ENCODE results near the gene GNG8.
A peak's percentile ranks its signal among the peaks of the same experiment; 100 is the strongest.

Gene GNG8

GRCh38 chr19:46626446-46626845 lies 9.6 kb downstream of the GNG8 start:
- no peak for TF ChIP-seq CTCF (IDR thresholded peaks at IDR 0.05; ENCODE audit: low read depth, low read length, missing control alignments)
- DNase-seq (ENCODE audit: low read depth), result no peak
- in situ Hi-C loops (cut with HindIII; ENCODE audit: low sequenced_read_pairs), result no loop called here
- no peak overlapping the region for H3K4me3 ChIP-seq (ENCODE audit: low read depth, low read length)

- no peak for DNase-seq (ENCODE audit: low read depth)
- in situ Hi-C loops (cut with HindIII; ENCODE audit: low sequenced_read_pairs), result no loop called here
- no peak for TF ChIP-seq CTCF (IDR thresholded peaks at IDR 0.05; ENCODE audit: low read depth, low read length, missing control alignments)
- no peak overlapping the region for H3K4me3 ChIP-seq (ENCODE audit: low read depth, low read length)
Measured at GRCh38 chr19:46625731-46626130, 10.3 kb downstream of the GNG8 start.

GRCh38 chr19:46624958-46625661 lies 10.9 kb downstream of the GNG8 start, which contains the start of gene PTGIR:
TSS of gene PTGIR (minus strand) at chr19:46625089. CDS start at chr19:46624225, 864 bp downstream.
- in situ Hi-C loops (cut with HindIII; ENCODE audit: low sequenced_read_pairs), result no loop called here
- H3K4me3 ChIP-seq (ENCODE audit: low read depth, low read length), result no peak within 1 kb of the TSS
- TF ChIP-seq CTCF (IDR thresholded peaks at IDR 0.05; ENCODE audit: low read depth, low read length, missing control alignments), result no peak
- DNase-seq (ENCODE audit: low read depth), result no peak

GRCh38 chr19:46623915-46624502 lies 12.0 kb downstream of the GNG8 start:
- TF ChIP-seq CTCF (IDR thresholded peaks at IDR 0.05; ENCODE audit: low read depth, low read length, missing control alignments), result no peak
- DNase-seq (ENCODE audit: low read depth), result no peak
- in situ Hi-C loops (cut with HindIII; ENCODE audit: low sequenced_read_pairs), result no loop called here
- H3K4me3 ChIP-seq (ENCODE audit: low read depth, low read length), result no peak overlapping the region

GRCh38 chr19:46622118-46622446 lies 13.9 kb downstream of the GNG8 start:
- no peak for TF ChIP-seq CTCF (IDR thresholded peaks at IDR 0.05; ENCODE audit: low read depth, low read length, missing control alignments)
- DNase-seq (ENCODE audit: low read depth), result no peak
- in situ Hi-C loops (cut with HindIII; ENCODE audit: low sequenced_read_pairs), result no loop called here
- H3K4me3 ChIP-seq (ENCODE audit: low read depth, low read length), result no peak overlapping the region

GRCh38 chr19:46621191-46622117 lies 14.5 kb downstream of the GNG8 start:
- in situ Hi-C loops (cut with HindIII; ENCODE audit: low sequenced_read_pairs), result no loop called here

More at GRCh38 chr19:46621191-46622117, 14.5 kb downstream of the GNG8 start:
- DNase-seq (ENCODE audit: low read depth), result no peak
- peak; percentile 18 for TF ChIP-seq CTCF (IDR thresholded peaks at IDR 0.05; ENCODE audit: low read depth, low read length, missing control alignments)
- no peak overlapping the region for H3K4me3 ChIP-seq (ENCODE audit: low read depth, low read length)

All from astrocyte of the cerebellum (primary cell).